Lower lobe of right lung (tissue), 2 donors: ENCODE measurements around the gene KANTR. TPM values are rescaled to one million over a fixed set of nuclear protein-coding genes. Genes with fewer than 3 reads are reported as not detected.
A peak's percentile ranks its signal among the peaks of the same experiment; 100 is the strongest.

Experiments
- ATAC-seq, 2 donors: fragments of 200-7000 bp; cut with Tn5 transposase; one replicate each; pipeline ENCODE4 v1.9.1; 2020 to 2022; ENCODE audit warnings: mild to moderate bottlenecking in 2 of 2, moderate library complexity in 2 of 2
- DNase-seq: peaks from one replicate; pipeline ENCODE4 v3.0.0-alpha.2; 2020
- H3K27ac ChIP-seq: fragments of 200-600 bp; one replicate; pipeline ENCODE4 v1.8.0; 2022
- H3K27me3 ChIP-seq: fragments of 200-600 bp; one replicate; pipeline ENCODE4 v1.8.0; 2022; ENCODE audit warnings: low read depth
- H3K36me3 ChIP-seq: fragments of 200-600 bp; one replicate; pipeline ENCODE4 v1.8.0; 2022; ENCODE audit warnings: mild to moderate bottlenecking
- H3K4me1 ChIP-seq: fragments of 200-600 bp; one replicate; pipeline ENCODE4 v1.8.0; 2022
- H3K4me3 ChIP-seq: fragments of 200-600 bp; one replicate; pipeline ENCODE4 v1.8.0; 2022; ENCODE audit warnings: mild to moderate bottlenecking
- H3K9me3 ChIP-seq: fragments of 200-600 bp; one replicate; pipeline ENCODE4 v1.8.0; 2022
- CTCF ChIP-seq: fragments of 200-600 bp; IDR thresholded peaks from one replicate; pipeline ENCODE4 v1.8.0; 2022; ENCODE audit warnings: antibody characterized with exemption, mild to moderate bottlenecking
- intact Hi-C: fragments of 100-400 bp; cut with DNase I; formaldehyde crosslinking; loops from one replicate; pipeline ENCODE4 v1.11.0; 2022
- total RNA-seq: library from RNA; stranded (reverse); fragmentation: NEBNext Ultra II Directional; extraction: Animal tissue kit (Norgen Biotek cat#: 25700); gene quantifications from one replicate; pipeline ENCODE4 v1.2.1, GENCODE V29; 2021
- donor health status: DM: no; HTN: yes; CAD: no; lungs with severe emphysema.

KANTR gene
- total RNA-seq, 1 donor from 2014 or later, result 14.8 TPM

DNA sequence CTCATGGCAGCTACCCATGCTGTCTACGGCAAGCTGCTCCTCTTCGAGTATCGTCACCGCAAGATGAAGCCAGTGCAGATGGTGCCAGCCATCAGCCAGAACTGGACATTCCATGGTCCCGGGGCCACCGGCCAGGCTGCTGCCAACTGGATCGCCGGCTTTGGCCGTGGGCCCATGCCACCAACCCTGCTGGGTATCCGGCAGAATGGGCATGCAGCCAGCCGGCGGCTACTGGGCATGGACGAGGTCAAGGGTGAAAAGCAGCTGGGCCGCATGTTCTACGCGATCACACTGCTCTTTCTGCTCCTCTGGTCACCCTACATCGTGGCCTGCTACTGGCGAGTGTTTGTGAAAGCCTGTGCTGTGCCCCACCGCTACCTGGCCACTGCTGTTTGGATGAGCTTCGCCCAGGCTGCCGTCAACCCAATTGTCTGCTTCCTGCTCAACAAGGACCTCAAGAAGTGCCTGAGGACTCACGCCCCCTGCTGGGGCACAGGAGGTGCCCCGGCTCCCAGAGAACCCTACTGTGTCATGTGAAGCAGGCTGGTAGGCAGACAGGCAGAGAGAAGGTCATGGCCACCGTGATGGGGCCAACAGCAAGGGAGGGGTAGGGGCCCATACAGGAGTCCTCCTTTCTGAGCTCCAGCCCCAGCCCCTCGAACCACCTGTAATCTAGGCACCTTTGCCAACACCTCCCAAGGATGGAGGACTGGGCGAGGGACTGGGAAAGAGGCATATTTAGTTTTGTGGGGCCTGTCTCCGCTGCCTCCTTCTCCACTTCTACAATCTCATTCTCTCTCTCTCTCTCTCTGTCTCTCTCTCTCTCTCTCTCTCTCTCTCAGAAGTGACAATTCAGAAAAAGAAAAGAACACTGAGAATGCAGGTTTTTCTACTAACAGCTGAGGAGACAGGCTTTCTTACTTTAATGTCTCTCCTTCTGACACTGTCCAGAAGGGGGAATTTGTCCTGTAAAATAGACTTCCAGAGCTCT lies 16.4 kb upstream of the KANTR start:
- no peak for TF ChIP-seq CTCF
- DNase-seq (no peak), ATAC-seq (no peak)
- Histone ChIP-seq H3K36me3 (no peaks in the 10 kb centered on the region), H3K27ac (no peak overlapping the region), H3K4me1 (no peaks in the 10 kb centered on the region), H3K9me3 (no peaks in the 10 kb centered on the region), H3K4me3 (no peak overlapping the region), H3K27me3 (no peaks in the 10 kb centered on the region)
- intact Hi-C loops, result no loop called here

- DNase-seq, result no peak
- Histone ChIP-seq H3K27ac (no peak overlapping the region), H3K36me3 (no peaks in the 10 kb centered on the region)
These were observed 15.0 kb upstream of the KANTR start for GRCh38 chrX:53078943-53079342.

GRCh38 chrX:53080628-53081580 lies 13.0 kb upstream of the KANTR start:
- TF ChIP-seq CTCF, result no peak
- no peaks in the 10 kb centered on the region for H3K9me3 ChIP-seq
- DNase-seq (no peak), ATAC-seq (no peak)
- H3K4me1 ChIP-seq, result peaks cover 17% of the 10 kb centered on the region
- H3K27me3 ChIP-seq, result no peaks in the 10 kb centered on the region
- H3K36me3 ChIP-seq, result peaks cover 13% of the 10 kb centered on the region
- peak overlapping the region; percentile 91 for H3K27ac ChIP-seq
- no peak overlapping the region for H3K4me3 ChIP-seq
- intact Hi-C loops, result no loop called here

More at GRCh38 chrX:53078943-53079342, 15.0 kb upstream of the KANTR start:
- ATAC-seq, result no peak
- Histone ChIP-seq H3K4me3 (no peak overlapping the region), H3K27me3 (no peaks in the 10 kb centered on the region), H3K4me1 (peaks cover 5% of the 10 kb centered on the region), H3K9me3 (no peaks in the 10 kb centered on the region)
- TF ChIP-seq CTCF, result no peak
- intact Hi-C loops, result no loop called here

GRCh38 chrX:53081925-53082772 lies 11.8 kb upstream of the KANTR start, which contains the start of gene TSPYL2:
TSS of gene TSPYL2 (plus strand) at chrX:53082367. CDS start at chrX:53082499, 132 bp downstream.
- Histone ChIP-seq H3K9me3 (no peaks in the 10 kb centered on the region), H3K4me1 (peaks cover 17% of the 10 kb centered on the region), H3K27ac (peak within 1 kb of the TSS; percentile 91), H3K4me3 (peak within 1 kb of the TSS; percentile 65), H3K36me3 (peaks cover 18% of the 10 kb centered on the region), H3K27me3 (no peaks in the 10 kb centered on the region)
- intact Hi-C loops, result no loop called here
- no peak for TF ChIP-seq CTCF
- ATAC-seq, result peak; percentile 97 to 99
- DNase-seq, result peak; percentile 92
